SK-N-DZ (cell line): ENCODE data around the gene FAM13B. TPM values are rescaled to one million over a fixed set of nuclear protein-coding genes. Genes with fewer than 3 reads are reported as not detected.
"Not testable (repeated sequence)": the region's sequence is repeated elsewhere in the genome, so short reads cannot be mapped to it uniquely, and the experiment has no call there.

Experiments
- DNase-seq: peaks from one replicate; pipeline ENCODE4 v3.0.0-alpha.2; 2015; ENCODE audit warnings: low spot score
- polyA plus RNA-seq, 2 experiments: library from polyadenylated mRNA; depleted of rRNA; stranded (reverse); fragments of >200 nt; gene quantifications; 2 replicates each; pipeline ENCODE4 v1.2.3, GENCODE V29; 2014

FAM13B gene
- 10.4 and 16.0 TPM in 2 replicates for polyA plus RNA-seq (2014; cell fraction: cytosol; rRNA removed)
- polyA plus RNA-seq (2014; cell fraction: nucleus; rRNA removed), result 15.7 and 34.7 TPM in 2 replicates

- peak; percentile 86 for DNase-seq
These were observed at the start of gene FAM13B for GRCh38 chr5:138032572-138033385. Gene FAM13B, minus strand, starts transcription at chr5:138033079. Its CDS starts 13,968 bp downstream, at chr5:138019111.

DNA sequence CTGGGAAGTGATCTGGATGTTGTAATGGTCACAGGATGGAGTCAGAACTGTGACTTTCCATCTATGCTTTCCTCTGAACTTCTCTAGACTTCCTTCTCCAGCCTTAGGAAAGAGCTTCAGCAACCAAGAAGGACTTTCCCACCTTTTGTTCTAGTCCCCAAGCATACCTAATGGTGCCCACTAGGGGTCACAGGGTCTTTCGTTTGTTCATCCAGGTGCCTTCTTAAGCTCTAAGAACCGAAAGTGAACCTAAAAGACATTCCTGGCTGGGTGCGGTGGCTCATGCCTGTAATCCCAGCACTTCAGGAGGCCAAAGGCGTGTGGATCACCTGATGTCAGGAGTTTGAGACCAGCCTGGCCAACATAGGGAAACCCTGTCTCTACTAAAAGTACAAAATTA, 49.2 kb upstream of the FAM13B start:
- no peak for DNase-seq

DNA sequence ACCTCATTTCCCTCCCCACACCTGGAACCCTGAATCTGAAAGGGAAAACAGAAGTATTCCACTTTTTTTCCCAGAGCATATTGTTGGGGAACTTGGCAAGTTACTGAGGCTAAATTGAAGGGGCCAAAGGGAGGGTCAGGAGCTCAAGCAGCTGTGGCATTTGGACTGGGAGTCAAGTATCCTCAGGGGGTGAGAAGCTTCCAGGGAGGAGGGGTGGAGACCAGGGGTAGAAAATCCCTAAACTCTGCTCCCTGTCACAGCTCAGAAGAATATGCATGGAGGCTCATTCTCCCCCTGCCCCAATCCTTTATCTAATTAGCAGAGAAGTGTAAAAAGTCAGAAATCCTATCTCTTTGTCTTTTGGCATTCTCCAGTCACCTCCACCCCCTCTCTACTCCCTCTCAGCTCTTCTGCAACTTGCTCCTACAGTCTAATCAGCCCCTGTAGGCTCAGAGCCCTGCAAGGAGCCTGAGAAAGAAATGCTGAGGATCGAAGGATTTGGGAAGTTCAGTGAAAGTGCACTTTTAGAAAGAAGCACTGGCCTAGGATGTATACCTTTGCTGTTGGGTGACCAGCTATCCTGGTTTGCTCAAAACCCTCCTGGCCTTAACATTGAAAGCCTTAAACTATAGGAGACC, 45.2 kb upstream of the FAM13B start:
- no peak for DNase-seq

GRCh38 chr5:138077064-138077696, 44.3 kb upstream of the FAM13B start:
- DNase-seq, result peak; percentile 62

DNA sequence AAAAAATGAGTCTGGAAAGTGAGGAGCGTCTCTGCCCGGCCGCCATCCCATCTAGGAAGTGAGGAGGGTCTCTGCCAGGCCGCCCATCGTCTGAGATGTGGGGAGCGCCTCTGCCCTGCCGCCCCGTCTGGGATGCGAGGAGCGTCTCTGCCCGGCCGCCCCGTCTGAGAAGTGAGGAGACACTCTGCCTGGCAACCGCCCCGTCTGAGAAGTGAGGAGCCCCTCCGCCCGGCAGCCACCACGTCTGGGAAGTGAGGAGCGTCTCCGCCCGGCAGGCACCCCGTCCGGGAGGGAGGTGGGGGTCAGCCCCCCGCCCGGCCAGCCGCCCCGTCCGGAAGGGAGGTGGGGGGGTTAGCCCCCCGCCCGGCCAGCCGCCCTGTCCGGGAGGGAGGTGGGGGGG, 37.1 kb upstream of the FAM13B start:
- DNase-seq, result not testable (repeated sequence)

DNA sequence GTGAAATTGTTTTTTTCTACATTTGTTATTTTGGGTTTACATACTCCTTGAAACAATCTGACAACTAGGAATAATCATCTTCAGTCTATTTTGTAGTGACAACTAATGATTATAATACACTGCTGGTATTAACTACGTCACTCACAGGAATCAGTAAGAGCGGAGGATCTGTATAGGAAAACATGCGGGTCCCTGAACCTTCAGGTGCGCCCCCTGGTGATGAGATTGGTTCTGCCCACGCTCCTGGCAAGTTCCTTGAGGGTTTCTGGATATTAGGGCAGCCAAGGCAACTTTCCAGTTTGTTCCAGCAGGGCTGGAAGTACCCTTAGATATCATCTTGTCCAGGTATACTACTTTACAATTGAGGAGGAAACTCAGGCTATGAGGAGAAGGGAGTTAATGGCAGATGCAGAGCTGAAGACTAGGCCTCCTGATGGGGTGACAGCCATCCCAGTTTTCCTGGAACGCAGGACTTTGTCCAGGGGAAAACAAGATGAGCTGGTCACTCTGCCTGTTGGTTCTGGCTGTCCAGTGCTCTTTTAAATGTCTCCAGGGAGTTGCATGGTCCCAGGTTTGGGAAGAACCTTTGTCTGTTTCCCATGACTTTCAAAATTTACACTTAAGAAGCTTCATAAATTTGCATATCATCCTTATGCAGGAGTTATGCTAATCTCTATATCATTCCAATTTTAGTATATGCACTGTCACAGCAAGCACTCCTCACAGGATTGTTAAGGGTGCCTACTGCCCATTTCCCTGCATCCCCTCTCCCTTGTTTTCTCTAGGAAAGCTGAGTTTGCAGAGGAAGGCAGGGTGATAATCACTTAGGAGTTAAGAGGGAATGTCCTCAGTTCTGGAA, 36.1 kb upstream of the FAM13B start:
- peak; percentile 63 for DNase-seq

- no peak for DNase-seq
These were observed 35.1 kb upstream of the FAM13B start for GRCh38 chr5:138067945-138068344.

DNA sequence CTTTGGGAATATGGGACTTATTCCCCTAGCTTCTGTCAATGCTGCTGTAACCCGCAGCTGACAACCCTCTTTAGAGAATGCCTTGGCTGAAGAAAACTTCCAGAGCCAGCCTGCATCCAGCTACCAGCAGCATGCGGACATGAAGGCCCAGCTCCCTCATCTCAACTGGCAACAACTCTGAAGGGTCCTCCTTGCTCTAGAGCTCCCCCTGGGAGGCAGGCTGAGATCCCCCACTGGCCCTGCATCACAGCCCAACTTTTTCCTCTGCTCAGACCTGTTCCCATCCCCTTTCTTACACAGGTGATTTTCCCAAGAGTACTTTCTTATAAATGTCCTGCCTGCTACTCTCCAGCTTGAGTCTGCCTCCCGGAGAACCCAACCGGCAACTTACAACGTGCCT, 32.2 kb upstream of the FAM13B start:
- DNase-seq, result peak; percentile 26

DNA sequence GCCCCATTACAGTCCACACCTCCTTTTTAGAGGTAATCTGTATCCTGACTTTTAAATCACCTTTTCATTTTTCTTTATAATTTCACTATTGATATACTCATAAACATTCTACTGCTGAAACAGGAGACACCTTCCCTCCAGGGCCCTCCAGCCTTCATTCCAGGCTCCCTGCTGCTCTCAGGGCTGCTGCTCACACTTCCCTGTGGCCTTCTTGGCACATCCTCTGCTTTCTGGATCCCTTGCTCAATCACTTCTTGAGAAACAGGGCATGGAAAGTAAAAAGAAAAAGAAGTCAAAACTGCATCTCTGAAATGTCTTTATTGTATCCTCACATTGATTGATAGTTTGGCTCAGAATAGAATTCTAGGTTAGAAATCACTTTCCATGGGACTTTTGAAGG, 31.6 kb upstream of the FAM13B start:
- DNase-seq, result no peak

DNA sequence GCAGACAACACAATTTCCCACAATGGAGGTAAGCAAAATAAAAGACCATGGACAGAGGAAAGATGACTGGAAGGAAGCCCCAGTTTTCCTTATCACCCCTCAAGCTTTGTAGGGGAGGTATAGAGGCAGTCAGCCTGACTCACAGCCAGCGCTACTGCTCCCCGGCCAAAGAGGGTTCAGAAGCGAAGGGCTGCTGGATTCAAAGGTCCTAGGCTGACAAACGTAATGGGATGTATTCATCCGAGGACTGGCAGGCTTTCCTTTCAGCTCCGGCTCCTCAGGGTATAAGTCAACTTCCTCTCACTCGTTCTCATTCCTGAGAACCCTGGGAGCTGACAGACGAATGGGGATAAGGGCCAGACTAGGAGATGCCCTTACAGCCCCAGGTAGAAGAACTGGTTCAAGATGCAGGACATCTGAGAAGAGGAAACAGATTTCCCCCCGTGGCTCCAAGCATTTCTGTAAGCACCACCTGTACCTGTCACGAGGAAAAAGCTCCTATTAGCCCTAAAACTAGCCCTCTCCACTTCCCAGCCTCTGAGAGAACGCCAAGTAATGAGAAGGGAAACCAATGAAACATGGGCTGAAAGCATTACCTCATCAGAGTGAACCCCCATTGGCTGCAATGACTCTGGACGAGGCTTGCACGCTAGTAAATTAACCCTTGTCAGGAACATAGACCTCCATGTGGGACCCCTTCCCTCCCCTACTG, 22.1 kb upstream of the FAM13B start:
- DNase-seq, result no peak

DNA sequence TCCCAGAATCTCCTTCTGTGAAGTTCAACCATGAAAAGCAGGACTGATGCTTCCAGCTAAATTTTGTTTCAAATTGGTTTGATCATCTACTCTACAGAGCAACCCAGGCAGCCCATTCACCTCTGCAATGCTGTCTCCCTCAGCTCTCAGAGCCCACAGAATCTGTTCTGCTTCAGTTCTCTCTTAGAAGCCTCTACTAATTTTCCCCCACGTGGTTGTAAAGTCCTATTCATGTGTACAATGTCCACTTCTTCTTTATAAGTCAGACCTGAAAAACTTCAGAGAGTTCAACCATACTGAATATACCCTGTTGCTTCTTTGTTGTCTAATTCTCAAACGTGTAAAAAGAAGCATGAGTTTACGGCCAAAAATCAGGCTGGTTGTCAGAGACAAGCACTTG, 21.3 kb upstream of the FAM13B start:
- no peak for DNase-seq

GRCh38 chr5:138053554-138053953, 20.7 kb upstream of the FAM13B start:
- DNase-seq, result no peak

GRCh38 chr5:138052718-138053117, 19.8 kb upstream of the FAM13B start:
- not testable (repeated sequence) for DNase-seq

DNA sequence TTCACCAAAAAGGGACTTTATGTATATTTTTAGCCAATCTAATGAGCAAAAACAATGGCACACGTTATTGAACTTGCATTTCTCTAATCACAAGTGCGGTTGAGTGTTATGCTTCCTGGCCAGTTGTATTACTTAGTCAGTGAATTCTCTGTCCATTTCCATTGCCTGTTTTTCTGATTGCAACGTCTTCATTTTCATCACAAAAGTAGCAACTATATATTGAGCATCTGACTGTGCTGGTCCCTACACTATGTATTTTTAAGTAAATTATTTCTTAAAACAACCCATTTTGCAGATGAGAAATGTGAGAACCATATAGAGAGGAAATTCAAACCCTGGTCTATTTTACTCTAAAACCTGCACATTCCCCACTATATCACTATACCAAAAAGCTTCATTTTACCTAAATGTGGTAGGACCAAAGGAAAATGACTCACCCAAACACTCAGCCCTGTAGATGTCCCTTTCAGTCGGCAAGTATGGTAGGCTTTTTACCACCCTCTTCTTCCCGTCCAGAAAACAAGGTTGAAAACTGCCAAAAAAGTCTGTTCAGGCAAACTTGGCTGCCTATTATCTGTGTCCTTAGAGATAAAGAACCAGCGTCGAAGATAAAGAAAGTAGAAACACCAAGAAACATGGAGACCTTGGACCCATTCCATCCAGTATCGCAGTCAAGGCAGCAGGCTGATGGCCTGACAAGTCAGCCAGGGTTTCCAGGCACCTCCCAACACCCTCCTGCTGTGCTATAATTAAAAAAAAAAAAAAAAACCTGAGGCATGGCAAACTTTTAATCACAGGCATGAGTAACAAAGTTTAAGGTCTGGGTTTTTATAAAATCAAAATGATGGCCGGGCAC, 18.8 kb upstream of the FAM13B start:
- DNase-seq, result no peak

DNA sequence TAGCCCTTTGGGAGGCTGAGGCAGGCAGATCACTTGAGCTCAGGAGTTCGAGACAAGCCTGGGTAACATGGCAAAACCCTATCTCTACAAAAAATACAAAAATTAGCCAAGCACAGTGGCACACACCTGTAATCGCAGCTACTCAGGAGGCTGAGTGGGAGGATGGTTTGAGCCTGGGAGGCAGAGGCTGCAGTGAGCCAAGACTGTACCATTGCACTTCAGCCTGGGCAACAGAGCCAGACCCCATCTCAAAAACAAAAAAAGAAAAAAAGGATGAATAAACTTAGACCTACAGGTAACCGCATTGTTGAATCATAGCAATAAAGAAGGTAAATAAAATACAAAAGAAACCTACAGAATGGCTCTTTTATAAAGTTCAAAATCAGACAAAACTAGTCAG, 12.4 kb upstream of the FAM13B start:
- DNase-seq, result not testable (repeated sequence)

- no peak for DNase-seq
These were observed 5.9 kb upstream of the FAM13B start for GRCh38 chr5:138038826-138039225.

- no peak for DNase-seq
These were observed 5.2 kb upstream of the FAM13B start for GRCh38 chr5:138037907-138038633.

- no peak for DNase-seq
These were observed 4.4 kb upstream of the FAM13B start for GRCh38 chr5:138037271-138037670.
